ENCODE results near the gene ATXN7. TPM values are rescaled to one million over a fixed set of nuclear protein-coding genes. Genes with fewer than 3 reads are reported as not detected.

Gene ATXN7
- total and polyA plus RNA-seq, 2 of the 13 experiments (the other 11 are each of a cell fraction or from before 2014, with no cell fraction given): 13.8 to 20.0 TPM

- TF ChIP-seq HIC2 (CRISPR knock-in tag; IDR thresholded peaks at IDR 0.05; ENCODE audit: low read depth): no peak
- no peak for TF ChIP-seq ZNF510 (CRISPR knock-in tag; IDR thresholded peaks at IDR 0.05; ENCODE audit: low read depth)
- no peak for TF ChIP-seq ZNF75D (CRISPR knock-in tag; IDR thresholded peaks at IDR 0.05; ENCODE audit: borderline replicate concordance)
- TF ChIP-seq KIAA2018 (CRISPR knock-in tag; IDR thresholded peaks at IDR 0.05; ENCODE audit: borderline replicate concordance): no peak
- TF ChIP-seq NBN (conservative IDR thresholded peaks at IDR 0.05): no peak
- no peak for TF ChIP-seq ZNF33B (CRISPR knock-in tag; IDR thresholded peaks at IDR 0.05)
- no peak for TF ChIP-seq RBM22 (optimal IDR thresholded peaks at IDR 0.05; ENCODE audit: low read length)
- TF ChIP-seq GLMP (CRISPR knock-in tag; IDR thresholded peaks at IDR 0.05; ENCODE audit: borderline replicate concordance): no peak
- TF ChIP-seq, protein P1, sequence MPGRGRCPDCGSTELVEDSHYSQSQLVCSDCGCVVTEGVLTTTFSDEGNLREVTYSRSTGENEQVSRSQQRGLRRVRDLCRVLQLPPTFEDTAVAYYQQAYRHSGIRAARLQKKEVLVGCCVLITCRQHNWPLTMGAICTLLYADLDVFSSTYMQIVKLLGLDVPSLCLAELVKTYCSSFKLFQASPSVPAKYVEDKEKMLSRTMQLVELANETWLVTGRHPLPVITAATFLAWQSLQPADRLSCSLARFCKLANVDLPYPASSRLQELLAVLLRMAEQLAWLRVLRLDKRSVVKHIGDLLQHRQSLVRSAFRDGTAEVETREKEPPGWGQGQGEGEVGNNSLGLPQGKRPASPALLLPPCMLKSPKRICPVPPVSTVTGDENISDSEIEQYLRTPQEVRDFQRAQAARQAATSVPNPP (CRISPR knock-in tag; IDR thresholded peaks at IDR 0.05): no peak
- no peak for TF ChIP-seq ZNF615 (CRISPR knock-in tag; IDR thresholded peaks at IDR 0.05; ENCODE audit: borderline replicate concordance)
- TF ChIP-seq FOXM1 (CRISPR knock-in tag; IDR thresholded peaks at IDR 0.05): no peak
- peak; percentile 31; the same call in 1 of the 2 replicates for TF ChIP-seq ZNF746 (CRISPR knock-in tag; IDR thresholded peaks at IDR 0.05)
- TF ChIP-seq NFIC (IDR thresholded peaks at IDR 0.05; ENCODE audit: low read length): no peak
- TF ChIP-seq HHEX (CRISPR knock-in tag; IDR thresholded peaks at IDR 0.05): no peak
- TF ChIP-seq IRF2 (CRISPR knock-in tag; IDR thresholded peaks at IDR 0.05): peak; percentile 19; the same call in 1 of the 2 replicates
- no peak for TF ChIP-seq SSRP1 (CRISPR knock-in tag; IDR thresholded peaks at IDR 0.05)
- TF ChIP-seq PPARG (CRISPR knock-in tag; conservative IDR thresholded peaks at IDR 0.05): no peak
Measured at GRCh38 chr3:63864008-63864964, 619 bp downstream of the ATXN7 start (continued).

Data from HepG2 (cell line).